HG02798 (cell line): ENCODE measurements around the gene PDAP1.
"Not testable (repeated sequence)": the region's sequence is repeated elsewhere in the genome, so short reads cannot be mapped to it uniquely, and the experiment has no call there.

Experiments
- ATAC-seq: cut with Tn5 transposase; IDR thresholded peaks from one replicate; pipeline ENCODE4 v1.9.1; 2021; ENCODE audit warnings: mild to moderate bottlenecking; ENCODE audit not compliant: unreplicated experiment, poor library complexity

PDAP1 gene

DNA sequence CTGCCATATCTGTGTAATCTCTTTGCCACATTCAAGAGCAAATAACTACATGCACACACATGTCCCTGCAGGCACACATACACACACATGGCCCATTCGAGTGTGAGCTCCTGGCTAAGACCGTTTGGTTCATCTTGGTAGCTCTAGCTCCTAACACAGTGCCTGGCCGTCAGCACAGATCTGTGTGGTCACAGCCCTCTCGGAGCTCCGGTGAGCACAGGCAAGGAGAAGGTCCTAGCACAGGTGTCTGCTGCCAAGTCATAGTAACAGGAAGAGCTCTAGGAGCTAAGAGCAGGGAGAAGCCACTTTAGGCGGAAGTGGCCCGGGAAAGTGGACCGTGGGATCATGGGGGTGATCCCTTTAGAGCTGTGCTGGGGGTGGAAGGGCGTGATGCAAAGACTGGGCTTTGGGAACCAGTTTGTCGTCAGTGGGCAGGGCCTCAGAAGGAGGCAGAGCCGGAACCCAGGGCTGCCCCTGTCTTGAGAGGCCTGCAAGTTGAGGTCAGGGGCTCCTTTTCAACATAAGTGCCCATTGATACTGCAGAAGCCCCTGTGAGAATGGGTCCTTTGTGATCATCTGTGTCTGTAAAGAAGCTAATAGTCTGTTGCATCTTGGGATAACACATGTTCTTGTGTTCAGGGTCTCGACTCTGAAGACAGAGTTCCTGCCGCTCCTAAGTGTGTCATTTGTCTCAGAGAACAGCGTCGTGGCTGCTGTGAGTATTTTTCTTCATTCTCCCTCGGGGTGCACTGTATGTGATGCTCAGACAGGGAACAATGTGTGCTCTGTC, 50.5 kb downstream of the PDAP1 start:
- ATAC-seq = no peak

GRCh38 chr7:99355098-99355497, 53.3 kb downstream of the PDAP1 start:
- ATAC-seq = no peak

- ATAC-seq = no peak
Measured at GRCh38 chr7:99352247-99352646, 56.1 kb downstream of the PDAP1 start.

- ATAC-seq = not testable (repeated sequence)
Measured at GRCh38 chr7:99350641-99351040, 57.8 kb downstream of the PDAP1 start.
